ENCODE data around the gene BLNK.

DNA sequence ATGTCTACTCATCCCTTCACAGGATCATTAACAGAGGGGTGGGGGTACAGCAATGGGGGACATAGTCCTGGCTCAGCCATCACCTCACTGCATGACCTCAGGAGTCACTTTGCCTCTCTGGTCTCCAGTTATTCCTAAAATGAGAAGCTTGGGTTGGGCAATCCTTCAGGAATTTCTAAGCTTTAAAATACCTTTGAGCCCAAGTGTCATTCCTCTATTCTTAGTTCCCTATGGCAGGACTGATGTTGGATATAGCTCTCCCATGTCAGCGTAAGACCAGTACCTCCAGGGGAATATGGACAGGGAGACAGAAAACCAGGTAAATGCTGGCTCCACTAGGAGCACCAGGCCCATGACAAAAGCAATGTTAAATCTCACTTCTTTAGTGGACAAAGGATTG is 34.5 kb downstream of the BLNK start:
- no peak for TF ChIP-seq EZH2phosphoT487 (IDR thresholded peaks at IDR 0.05; ENCODE audit: insufficient read depth, low read depth)
- no peak for TF ChIP-seq EZH2 (IDR thresholded peaks at IDR 0.05; ENCODE audit: insufficient read depth, poor library complexity, severe bottlenecking)

Data from GM23248 (cell line).